ENCODE results near the gene DKK2. TPM values are rescaled to one million over a fixed set of nuclear protein-coding genes. Genes with fewer than 3 reads are reported as not detected.

DKK2 gene
- total RNA-seq, 1 donor from 2014 or later = not detected

GRCh38 chr4:106996490-106996889 lies 39.6 kb downstream of the DKK2 start:
- Mint-ChIP-seq H3K36me3 (ENCODE audit: low read depth) (no peaks in the 10 kb centered on the region), H3K27me3 (ENCODE audit: insufficient read depth) (no peaks in the 10 kb centered on the region), H3K4me3 (no peak overlapping the region), H3K27ac (no peak overlapping the region), H3K4me1 (ENCODE audit: low read depth) (no peaks in the 10 kb centered on the region), H3K9me3 (no peaks in the 10 kb centered on the region)
- DNase-seq (ENCODE audit: low spot score) = no peak
- intact Hi-C loops (cut with micrococcal nuclease) = no loop called here

- Mint-ChIP-seq H3K4me3 (no peak overlapping the region), H3K36me3 (ENCODE audit: low read depth) (no peaks in the 10 kb centered on the region), H3K27ac (no peak overlapping the region), H3K9me3 (no peaks in the 10 kb centered on the region), H3K4me1 (ENCODE audit: low read depth) (no peaks in the 10 kb centered on the region), H3K27me3 (ENCODE audit: insufficient read depth) (no peaks in the 10 kb centered on the region)
- intact Hi-C loops (cut with micrococcal nuclease) = no loop called here
- no peak for DNase-seq (ENCODE audit: low spot score)
Measured at GRCh38 chr4:106993827-106994226, 42.3 kb downstream of the DKK2 start.

- intact Hi-C loops (cut with micrococcal nuclease) = no loop called here
- Mint-ChIP-seq H3K4me1 (ENCODE audit: low read depth) (no peaks in the 10 kb centered on the region), H3K9me3 (no peaks in the 10 kb centered on the region), H3K4me3 (no peak overlapping the region), H3K36me3 (ENCODE audit: low read depth) (no peaks in the 10 kb centered on the region), H3K27me3 (ENCODE audit: insufficient read depth) (no peaks in the 10 kb centered on the region), H3K27ac (no peak overlapping the region)
- no peak for DNase-seq (ENCODE audit: low spot score)
Measured at GRCh38 chr4:106987311-106987710, 48.8 kb downstream of the DKK2 start.

- Mint-ChIP-seq H3K27ac (no peak overlapping the region), H3K4me3 (no peak overlapping the region), H3K27me3 (ENCODE audit: insufficient read depth) (no peaks in the 10 kb centered on the region), H3K9me3 (no peaks in the 10 kb centered on the region), H3K36me3 (ENCODE audit: low read depth) (no peaks in the 10 kb centered on the region), H3K4me1 (ENCODE audit: low read depth) (no peaks in the 10 kb centered on the region)
- intact Hi-C loops (cut with micrococcal nuclease) = no loop called here
- DNase-seq (ENCODE audit: low spot score) = no peak
Measured at GRCh38 chr4:106986486-106986885, 49.6 kb downstream of the DKK2 start.

GRCh38 chr4:106985830-106986229 lies 50.3 kb downstream of the DKK2 start:
- Mint-ChIP-seq H3K4me3 (no peak overlapping the region), H3K27me3 (ENCODE audit: insufficient read depth) (no peaks in the 10 kb centered on the region), H3K4me1 (ENCODE audit: low read depth) (no peaks in the 10 kb centered on the region), H3K9me3 (no peaks in the 10 kb centered on the region), H3K27ac (no peak overlapping the region), H3K36me3 (ENCODE audit: low read depth) (no peaks in the 10 kb centered on the region)
- no peak for DNase-seq (ENCODE audit: low spot score)
- intact Hi-C loops (cut with micrococcal nuclease) = no loop called here

GRCh38 chr4:106982711-106983211 lies 53.4 kb downstream of the DKK2 start:
- no peaks in the 10 kb centered on the region for H3K27me3 Mint-ChIP-seq (ENCODE audit: insufficient read depth)
- H3K4me3 Mint-ChIP-seq = no peak overlapping the region
- DNase-seq (ENCODE audit: low spot score) = no peak
- no peaks in the 10 kb centered on the region for H3K36me3 Mint-ChIP-seq (ENCODE audit: low read depth)
- no peaks in the 10 kb centered on the region for H3K4me1 Mint-ChIP-seq (ENCODE audit: low read depth)
- intact Hi-C loops (cut with micrococcal nuclease) = no loop called here
- no peaks in the 10 kb centered on the region for H3K9me3 Mint-ChIP-seq
- no peak overlapping the region for H3K27ac Mint-ChIP-seq

- no peaks in the 10 kb centered on the region for H3K36me3 Mint-ChIP-seq (ENCODE audit: low read depth)
- no peaks in the 10 kb centered on the region for H3K9me3 Mint-ChIP-seq
- no peak for DNase-seq (ENCODE audit: low spot score)
- no peaks in the 10 kb centered on the region for H3K27me3 Mint-ChIP-seq (ENCODE audit: insufficient read depth)
- no peak overlapping the region for H3K4me3 Mint-ChIP-seq
- no peaks in the 10 kb centered on the region for H3K4me1 Mint-ChIP-seq (ENCODE audit: low read depth)
- intact Hi-C loops (cut with micrococcal nuclease) = no loop called here
- no peak overlapping the region for H3K27ac Mint-ChIP-seq
Measured at GRCh38 chr4:106981431-106981830, 54.7 kb downstream of the DKK2 start.

- Mint-ChIP-seq H3K9me3 (no peaks in the 10 kb centered on the region), H3K27me3 (ENCODE audit: insufficient read depth) (no peaks in the 10 kb centered on the region), H3K27ac (no peak overlapping the region), H3K4me3 (no peak overlapping the region), H3K4me1 (ENCODE audit: low read depth) (no peaks in the 10 kb centered on the region), H3K36me3 (ENCODE audit: low read depth) (no peaks in the 10 kb centered on the region)
- intact Hi-C loops (cut with micrococcal nuclease) = no loop called here
- DNase-seq (ENCODE audit: low spot score) = no peak
Measured at GRCh38 chr4:106979476-106979875, 56.6 kb downstream of the DKK2 start.

GRCh38 chr4:106978046-106978774 lies 57.9 kb downstream of the DKK2 start:
- Mint-ChIP-seq H3K4me3 (no peak overlapping the region), H3K27ac (no peak overlapping the region), H3K9me3 (peaks cover 6% of the 10 kb centered on the region), H3K4me1 (ENCODE audit: low read depth) (no peaks in the 10 kb centered on the region), H3K36me3 (ENCODE audit: low read depth) (no peaks in the 10 kb centered on the region), H3K27me3 (ENCODE audit: insufficient read depth) (no peaks in the 10 kb centered on the region)
- no peak for DNase-seq (ENCODE audit: low spot score)
- intact Hi-C loops (cut with micrococcal nuclease) = no loop called here

- intact Hi-C loops (cut with micrococcal nuclease) = no loop called here
- no peak for DNase-seq (ENCODE audit: low spot score)
- Mint-ChIP-seq H3K36me3 (ENCODE audit: low read depth) (no peaks in the 10 kb centered on the region), H3K27ac (no peak overlapping the region), H3K27me3 (ENCODE audit: insufficient read depth) (no peaks in the 10 kb centered on the region), H3K4me1 (ENCODE audit: low read depth) (no peaks in the 10 kb centered on the region), H3K9me3 (peaks cover 7% of the 10 kb centered on the region), H3K4me3 (no peak overlapping the region)
Measured at GRCh38 chr4:106971636-106972035, 64.5 kb downstream of the DKK2 start.

- Mint-ChIP-seq H3K27ac (no peak overlapping the region), H3K36me3 (ENCODE audit: low read depth) (no peaks in the 10 kb centered on the region), H3K27me3 (ENCODE audit: insufficient read depth) (no peaks in the 10 kb centered on the region), H3K4me1 (ENCODE audit: low read depth) (no peaks in the 10 kb centered on the region), H3K4me3 (no peak overlapping the region), H3K9me3 (no peaks in the 10 kb centered on the region)
- DNase-seq (ENCODE audit: low spot score) = no peak
- intact Hi-C loops (cut with micrococcal nuclease) = no loop called here
Measured at GRCh38 chr4:106967892-106968291, 68.2 kb downstream of the DKK2 start.

- no peak for DNase-seq (ENCODE audit: low spot score)
- no peaks in the 10 kb centered on the region for H3K27me3 Mint-ChIP-seq (ENCODE audit: insufficient read depth)
- no peak overlapping the region for H3K4me3 Mint-ChIP-seq
- intact Hi-C loops (cut with micrococcal nuclease) = no loop called here
- no peak overlapping the region for H3K27ac Mint-ChIP-seq
- H3K4me1 Mint-ChIP-seq (ENCODE audit: low read depth) = no peaks in the 10 kb centered on the region
- H3K36me3 Mint-ChIP-seq (ENCODE audit: low read depth) = no peaks in the 10 kb centered on the region
- no peaks in the 10 kb centered on the region for H3K9me3 Mint-ChIP-seq
Measured at GRCh38 chr4:106953036-106953705, 82.9 kb downstream of the DKK2 start.

- Mint-ChIP-seq H3K27ac (no peak overlapping the region), H3K4me3 (no peak overlapping the region), H3K9me3 (no peaks in the 10 kb centered on the region), H3K36me3 (ENCODE audit: low read depth) (no peaks in the 10 kb centered on the region), H3K27me3 (ENCODE audit: insufficient read depth) (no peaks in the 10 kb centered on the region), H3K4me1 (ENCODE audit: low read depth) (no peaks in the 10 kb centered on the region)
- DNase-seq (ENCODE audit: low spot score) = no peak
- intact Hi-C loops (cut with micrococcal nuclease) = no loop called here
Measured at GRCh38 chr4:106951891-106952290, 84.2 kb downstream of the DKK2 start.

Measured in activated T-helper 1 cell treated with anti-CD3 and anti-CD28 coated beads, Interleukin-12 subunit alpha, Interleukin-12 subunit beta, Interleukin-2, Interleukin-4 antibody, amounts not matched to agents 30 ng/mL and 10 ng/mL and 1 ng/mL, durations not matched to agents 14 hours and 24 hours and 36 hours (primary cell).